Cardiac fibroblast (primary cell): ENCODE measurements around the gene SYN1.
A peak's percentile ranks its signal among the peaks of the same experiment; 100 is the strongest.

Experiments used
- DNase-seq, 2 donors: peaks; one replicate each; pipeline versions ENCODE4 v3.0.0 to v3.0.0-alpha.2; 2010; ENCODE audit warnings: low read depth in 2 of 2
- H3K4me3 ChIP-seq, 2 donors: replicated peaks in 1 of 2; 1 replicate in 1 of 2; 2 replicates in 1 of 2; pipeline ENCODE4 v1.5.1; 2011; ENCODE audit warnings: low read depth in 2 of 2, low read length in 2 of 2, mild to moderate bottlenecking in 2 of 2, moderate library complexity in 1 of 2
- TF ChIP-seq, protein P1 (sequence below): IDR thresholded peaks from one replicate; pipeline ENCODE4 v1.5.1; 2011; ENCODE audit warnings: low read depth, mild to moderate bottlenecking, low read length, inconsistent platforms

Gene SYN1

DNA sequence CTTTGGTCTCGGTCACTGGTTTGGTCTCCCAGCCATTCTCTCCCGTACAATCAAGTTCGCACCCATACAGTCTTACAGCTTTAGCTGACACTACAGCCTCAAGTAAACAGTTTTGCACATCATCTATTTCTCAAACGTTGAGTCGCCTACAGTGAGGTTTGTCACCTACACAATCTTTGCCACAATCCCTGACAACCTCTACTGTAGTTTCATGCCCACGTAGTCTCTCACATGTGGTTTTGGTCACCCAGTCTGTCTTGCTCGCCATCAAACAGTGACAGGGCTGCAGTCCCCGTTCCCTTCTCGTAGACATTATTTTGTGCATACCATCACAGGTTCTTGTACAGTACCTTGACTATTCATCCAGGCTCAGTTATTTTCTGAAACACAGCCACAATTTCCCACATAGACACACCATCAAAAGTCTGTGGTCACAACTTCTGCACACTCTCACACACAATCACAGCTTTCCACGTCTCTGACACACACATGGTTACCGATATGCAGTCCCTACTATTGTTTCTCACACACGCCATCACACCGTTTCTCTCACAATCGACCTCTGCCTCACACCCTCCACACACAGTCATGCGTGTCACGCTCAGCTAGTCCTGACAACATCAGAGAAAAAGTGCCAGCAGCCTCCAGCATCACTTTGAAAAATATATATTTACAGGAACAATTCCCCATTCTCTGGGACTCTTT is 15.4 kb upstream of the SYN1 start:
- no peak for DNase-seq
- H3K4me3 ChIP-seq: no peak overlapping the region
- TF ChIP-seq, protein P1, sequence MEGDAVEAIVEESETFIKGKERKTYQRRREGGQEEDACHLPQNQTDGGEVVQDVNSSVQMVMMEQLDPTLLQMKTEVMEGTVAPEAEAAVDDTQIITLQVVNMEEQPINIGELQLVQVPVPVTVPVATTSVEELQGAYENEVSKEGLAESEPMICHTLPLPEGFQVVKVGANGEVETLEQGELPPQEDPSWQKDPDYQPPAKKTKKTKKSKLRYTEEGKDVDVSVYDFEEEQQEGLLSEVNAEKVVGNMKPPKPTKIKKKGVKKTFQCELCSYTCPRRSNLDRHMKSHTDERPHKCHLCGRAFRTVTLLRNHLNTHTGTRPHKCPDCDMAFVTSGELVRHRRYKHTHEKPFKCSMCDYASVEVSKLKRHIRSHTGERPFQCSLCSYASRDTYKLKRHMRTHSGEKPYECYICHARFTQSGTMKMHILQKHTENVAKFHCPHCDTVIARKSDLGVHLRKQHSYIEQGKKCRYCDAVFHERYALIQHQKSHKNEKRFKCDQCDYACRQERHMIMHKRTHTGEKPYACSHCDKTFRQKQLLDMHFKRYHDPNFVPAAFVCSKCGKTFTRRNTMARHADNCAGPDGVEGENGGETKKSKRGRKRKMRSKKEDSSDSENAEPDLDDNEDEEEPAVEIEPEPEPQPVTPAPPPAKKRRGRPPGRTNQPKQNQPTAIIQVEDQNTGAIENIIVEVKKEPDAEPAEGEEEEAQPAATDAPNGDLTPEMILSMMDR: no peak

- no peak overlapping the region for H3K4me3 ChIP-seq
- TF ChIP-seq, protein P1: no peak
- DNase-seq: peak in 1 of 2 donors; percentile 25
Observed at GRCh38 chrX:47633689-47634590, 14.3 kb upstream of the SYN1 start.

DNA sequence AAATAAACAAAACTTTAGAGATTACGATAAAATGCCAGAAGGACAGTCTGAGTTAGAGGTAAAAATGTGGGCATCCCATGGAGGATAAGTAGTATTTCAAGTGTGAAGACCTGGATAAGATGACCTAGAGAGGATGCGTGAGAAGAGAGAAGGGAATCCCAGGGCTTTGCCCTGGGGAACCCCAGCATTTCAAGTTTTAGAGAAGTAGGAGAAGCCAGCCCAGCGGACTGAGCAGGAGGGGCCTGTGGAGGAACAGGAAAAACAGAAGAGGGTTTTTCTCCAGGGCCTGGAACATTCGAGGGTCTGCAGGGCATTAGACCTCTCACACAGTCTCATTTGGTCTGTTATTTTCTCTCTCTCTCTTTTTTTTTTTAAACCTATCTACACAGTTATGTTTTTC is 13.0 kb upstream of the SYN1 start:
- TF ChIP-seq, protein P1: no peak
- H3K4me3 ChIP-seq: no peak overlapping the region
- no peak for DNase-seq

- TF ChIP-seq, protein P1: no peak
- H3K4me3 ChIP-seq: no peak overlapping the region
- no peak for DNase-seq
Observed at GRCh38 chrX:47631676-47632075, 12.0 kb upstream of the SYN1 start.

DNA sequence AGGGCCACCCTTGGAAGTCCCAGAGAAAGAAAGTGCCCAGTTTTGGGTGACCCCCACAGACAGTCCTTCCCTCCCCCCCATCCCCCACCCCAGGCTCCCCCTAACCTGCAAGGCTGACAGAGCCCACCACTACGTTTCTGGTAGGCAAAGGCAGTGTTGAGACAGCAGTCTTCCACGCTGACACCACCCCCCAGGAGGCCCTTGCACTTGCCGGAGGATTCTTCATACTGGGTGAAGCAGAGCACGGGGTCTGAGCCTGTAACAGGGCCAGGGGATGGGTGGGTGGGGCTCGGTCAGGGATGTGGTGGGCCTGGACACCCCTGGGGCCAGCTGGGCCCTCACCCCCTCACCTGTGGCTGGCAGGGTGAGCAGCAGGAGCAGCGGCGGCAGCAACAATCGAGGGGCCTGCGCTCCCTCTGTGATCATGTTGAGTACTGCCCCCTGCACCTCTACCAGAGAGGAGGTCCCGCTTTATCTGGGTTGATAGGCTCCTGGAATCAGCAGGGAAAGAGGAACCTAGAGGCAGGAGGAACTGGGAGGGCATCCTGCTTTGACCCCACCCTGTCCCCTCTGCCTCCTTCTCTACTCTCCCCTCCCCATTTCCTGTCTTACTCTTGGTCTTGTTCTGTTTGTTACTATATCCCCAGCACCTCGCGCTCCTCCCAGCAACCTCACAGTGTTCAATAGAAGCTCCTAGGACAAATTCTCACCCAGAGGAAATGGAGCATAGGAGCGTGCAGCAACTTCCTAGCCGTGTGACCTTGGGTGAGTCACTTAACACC is 10.0 kb upstream of the SYN1 start, which contains the start of gene CFP:
Gene CFP (minus strand): TSS at position 512 of the 782 bp plus-strand sequence. CDS start 86 bp downstream, at position 426.
- TF ChIP-seq, protein P1: no peak
- no peak within 1 kb of the TSS for H3K4me3 ChIP-seq
- DNase-seq: no peak

GRCh38 chrX:47628982-47629381 is 9.3 kb upstream of the SYN1 start:
- DNase-seq: peak in 1 of 2 donors; percentile 16
- TF ChIP-seq, protein P1: no peak
- no peak overlapping the region for H3K4me3 ChIP-seq
